Lower leg skin (tissue), 4 donors: Measurements from ENCODE around the gene ATAD3A. TPM values are rescaled to one million over a fixed set of nuclear protein-coding genes. Genes with fewer than 3 reads are reported as not detected.

Experiments
- DNase-seq, 2 donors: peaks; one replicate each; pipeline ENCODE4 v3.0.0-alpha.2; 2019; ENCODE audit warnings: low spot score in 2 of 2
- H3K4me3 ChIP-seq: fragments of 200-600 bp; sonication (generic); 2 replicates; pipeline ENCODE4 v1.5.1; 2017; ENCODE audit warnings: mild to moderate bottlenecking, low read depth; ENCODE audit not compliant: poor library complexity, severe bottlenecking
- POLR2A ChIP-seq, 2 donors: fragments of 450-650 bp; IDR thresholded peaks; one replicate each; pipeline ENCODE4 v1.6.1; 2016 to 2017; ENCODE audit warnings: antibody characterized with exemption in 2 of 2, mild to moderate bottlenecking in 1 of 2, moderate library complexity in 1 of 2
- WGBS, 2 donors: methylation state at CpG; one replicate each; pipeline ENCODE4 v1.1.5; 2018; 5-methylcytosine and 5-hydroxymethylcytosine counted together
- intact Hi-C: fragments of 100-400 bp; cut with DNase I; formaldehyde crosslinking; loops from one replicate; pipeline ENCODE4 v1.15.0; 2023; ENCODE audit warnings: low total_unique reads
- total RNA-seq, 4 donors: library from RNA; depleted of rRNA; stranded (reverse); fragments of >200 nt; gene quantifications; one replicate each; pipeline ENCODE4 v1.1.0, GENCODE V29; 2016
- TF ChIP-seq, protein P1 (sequence below), 3 donors: fragments of 450-650 bp; IDR thresholded peaks; one replicate each; pipeline ENCODE4 v1.5.1; 2016; ENCODE audit warnings: antibody characterized with exemption in 3 of 3, mild to moderate bottlenecking in 3 of 3, moderate library complexity in 2 of 3

ATAD3A gene
- total RNA-seq, 4 donors from 2014 or later = 23.2 to 33.3 (median 26.9) TPM

DNA sequence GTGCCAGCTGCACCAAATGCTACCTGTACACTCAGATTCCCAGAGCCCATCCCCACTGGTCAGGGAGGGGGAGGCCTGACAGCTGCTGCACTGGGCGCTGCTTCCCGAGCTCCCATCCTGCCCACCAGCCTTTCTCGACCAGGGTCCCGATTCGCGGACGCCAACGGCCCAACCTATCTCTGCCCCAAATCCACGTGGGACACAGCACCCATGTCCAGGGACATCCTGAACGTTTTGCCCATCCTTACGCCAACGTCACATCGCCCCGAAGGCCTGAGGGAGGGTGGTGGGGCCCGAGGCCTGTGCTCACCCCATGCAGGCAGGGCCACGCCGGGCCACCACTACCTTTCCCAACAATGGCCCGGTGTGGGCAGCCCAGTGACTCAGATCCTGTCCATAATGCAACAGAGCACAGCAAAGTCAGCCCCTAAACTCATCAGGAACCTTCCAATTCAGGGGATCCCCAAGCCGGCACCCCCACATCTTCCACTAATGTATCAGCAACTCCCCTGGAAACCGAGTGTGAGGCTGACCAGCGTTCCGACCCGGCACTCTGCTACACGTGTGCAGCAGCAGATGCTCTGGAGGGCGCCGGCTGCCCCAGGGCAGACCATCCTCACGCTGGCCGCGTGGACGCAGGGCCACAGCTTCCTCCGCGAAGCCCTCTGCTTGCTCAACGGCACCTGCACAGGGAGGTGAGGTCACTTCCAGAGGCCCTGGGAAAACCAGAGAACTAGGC, 39.7 kb downstream of the ATAD3A start:
- no peak for TF ChIP-seq POLR2A (IDR thresholded peaks at IDR 0.05)
- TF ChIP-seq, protein P1, sequence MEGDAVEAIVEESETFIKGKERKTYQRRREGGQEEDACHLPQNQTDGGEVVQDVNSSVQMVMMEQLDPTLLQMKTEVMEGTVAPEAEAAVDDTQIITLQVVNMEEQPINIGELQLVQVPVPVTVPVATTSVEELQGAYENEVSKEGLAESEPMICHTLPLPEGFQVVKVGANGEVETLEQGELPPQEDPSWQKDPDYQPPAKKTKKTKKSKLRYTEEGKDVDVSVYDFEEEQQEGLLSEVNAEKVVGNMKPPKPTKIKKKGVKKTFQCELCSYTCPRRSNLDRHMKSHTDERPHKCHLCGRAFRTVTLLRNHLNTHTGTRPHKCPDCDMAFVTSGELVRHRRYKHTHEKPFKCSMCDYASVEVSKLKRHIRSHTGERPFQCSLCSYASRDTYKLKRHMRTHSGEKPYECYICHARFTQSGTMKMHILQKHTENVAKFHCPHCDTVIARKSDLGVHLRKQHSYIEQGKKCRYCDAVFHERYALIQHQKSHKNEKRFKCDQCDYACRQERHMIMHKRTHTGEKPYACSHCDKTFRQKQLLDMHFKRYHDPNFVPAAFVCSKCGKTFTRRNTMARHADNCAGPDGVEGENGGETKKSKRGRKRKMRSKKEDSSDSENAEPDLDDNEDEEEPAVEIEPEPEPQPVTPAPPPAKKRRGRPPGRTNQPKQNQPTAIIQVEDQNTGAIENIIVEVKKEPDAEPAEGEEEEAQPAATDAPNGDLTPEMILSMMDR (IDR thresholded peaks at IDR 0.05) = no peak
- no peak overlapping the region for H3K4me3 ChIP-seq
- no peak for DNase-seq
- intact Hi-C loops = no loop called here
- WGBS, 2 donors = 85 to 87% methylated on average over 33 of the region's 33 CpGs

GRCh38 chr1:1552263-1552639, 40.3 kb downstream of the ATAD3A start:
- no peak for DNase-seq
- no peak overlapping the region for H3K4me3 ChIP-seq
- intact Hi-C loops = no loop called here
- WGBS, 2 donors = 85 to 88% methylated on average over 10 of the region's 10 CpGs
- TF ChIP-seq, protein P1 (IDR thresholded peaks at IDR 0.05) = no peak
- TF ChIP-seq POLR2A (IDR thresholded peaks at IDR 0.05) = no peak

DNA sequence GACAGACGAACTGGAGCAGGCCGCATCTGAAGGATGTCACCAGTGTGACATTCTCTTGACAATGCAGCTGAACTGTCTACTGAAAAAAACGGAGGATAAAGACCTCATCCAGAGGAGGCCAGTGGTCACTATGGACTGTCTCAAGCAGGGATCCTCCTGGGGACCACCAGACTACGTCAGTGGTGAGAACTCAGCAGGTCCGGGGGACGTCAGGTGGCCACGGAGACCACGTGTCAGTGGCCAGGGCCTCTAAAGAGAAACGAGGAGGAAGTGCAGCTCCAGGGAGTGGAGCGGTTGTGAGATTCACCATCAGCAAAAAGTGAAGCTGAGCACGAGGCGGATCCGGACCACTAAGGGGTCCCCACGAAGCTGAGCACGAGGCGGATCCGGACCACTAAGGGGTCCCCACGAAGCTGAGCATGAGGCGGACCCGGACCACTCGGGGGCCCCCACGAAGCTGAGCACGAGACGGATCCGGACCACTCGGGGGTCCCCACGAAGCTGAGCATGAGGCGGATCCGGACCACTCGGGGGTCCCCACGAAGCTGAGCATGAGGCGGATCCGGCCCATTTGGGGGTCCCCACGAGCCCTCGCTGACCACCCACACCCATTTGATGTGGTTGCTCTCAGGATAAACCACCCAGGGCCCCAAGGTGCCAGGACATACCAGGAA, 42.0 kb downstream of the ATAD3A start:
- no peak for TF ChIP-seq POLR2A (IDR thresholded peaks at IDR 0.05)
- TF ChIP-seq, protein P1 (IDR thresholded peaks at IDR 0.05) = no peak
- DNase-seq = no peak
- H3K4me3 ChIP-seq = no peak overlapping the region
- 88 to 90% methylated on average over 35 of the region's 35 CpGs for WGBS, 2 donors
- intact Hi-C loops = no loop called here

DNA sequence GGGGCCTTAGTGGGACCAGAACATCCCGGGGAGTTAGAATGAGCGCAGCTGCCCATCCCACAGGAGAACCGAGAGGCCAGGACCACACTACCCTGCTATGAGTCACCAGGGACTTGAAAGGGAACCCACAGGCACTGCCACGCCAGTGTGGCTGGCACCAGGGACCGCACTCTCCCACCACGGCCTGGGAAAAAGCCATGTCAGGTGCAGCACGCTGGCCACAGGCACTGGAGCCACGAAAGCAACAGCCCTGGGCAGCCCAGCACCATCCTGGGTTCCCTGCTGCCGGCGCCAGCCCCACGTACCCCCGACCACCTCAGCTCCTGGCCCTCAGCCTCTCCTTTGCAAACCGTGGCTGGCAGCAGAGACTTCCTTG, 42.6 kb downstream of the ATAD3A start:
- no peak for TF ChIP-seq POLR2A (IDR thresholded peaks at IDR 0.05)
- TF ChIP-seq, protein P1 (IDR thresholded peaks at IDR 0.05) = no peak
- DNase-seq = no peak
- 71 to 79% methylated on average over 12 to 13 of the region's 13 CpGs for WGBS, 2 donors
- no peak overlapping the region for H3K4me3 ChIP-seq
- intact Hi-C loops = no loop called here

DNA sequence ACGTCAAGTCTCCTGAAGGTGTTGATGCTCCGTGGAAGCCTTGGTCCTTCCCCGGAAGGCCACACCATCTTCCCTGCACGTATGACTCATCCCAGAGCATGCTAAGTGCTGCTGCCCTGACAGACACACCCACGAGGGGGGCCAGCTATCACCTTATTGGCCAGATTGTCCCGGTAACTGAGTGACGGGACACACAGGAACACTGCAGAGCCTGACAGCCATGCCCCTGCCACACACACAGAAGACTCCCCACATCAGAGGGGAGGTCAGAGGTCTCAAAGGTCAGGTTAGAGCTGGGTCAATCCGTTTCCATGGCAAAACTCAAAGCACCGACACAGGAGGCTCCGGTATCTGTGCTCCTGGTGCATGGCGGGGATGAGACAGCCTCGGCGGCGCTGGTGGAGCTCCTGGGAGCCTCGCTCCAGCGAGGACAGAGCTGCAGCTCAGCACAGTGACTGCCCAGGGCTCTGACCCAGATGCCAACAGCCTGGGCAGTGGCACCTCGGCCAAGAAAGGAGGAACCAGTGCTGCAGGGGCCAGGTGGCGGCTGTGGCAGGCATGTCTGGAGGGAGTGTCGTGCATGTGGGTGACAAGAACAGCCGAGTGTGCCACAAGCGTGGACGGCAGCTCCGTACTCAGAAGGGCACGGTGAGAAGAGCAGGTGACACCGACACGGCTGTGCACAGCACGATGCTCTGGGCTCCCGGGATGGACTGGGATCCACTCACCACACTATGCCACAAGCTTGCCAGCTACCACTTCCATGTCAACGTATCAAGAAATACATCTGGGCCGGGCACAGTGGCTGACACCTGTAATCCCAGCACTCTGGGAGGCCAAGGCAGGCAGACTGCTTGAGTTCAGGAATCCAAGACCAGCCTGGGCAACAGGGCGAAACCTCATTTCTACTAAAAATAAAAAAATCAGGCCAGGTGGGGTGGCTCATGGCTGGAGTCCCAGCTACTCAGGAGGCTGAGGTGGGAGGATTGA, 43.3 kb downstream of the ATAD3A start:
- 65 to 69% methylated on average over 29 to 31 of the region's 31 CpGs for WGBS, 2 donors

More for the DNA sequence above, 43.3 kb downstream of the ATAD3A start:
- DNase-seq = no peak
- intact Hi-C loops = no loop called here
- H3K4me3 ChIP-seq = no peak overlapping the region
- TF ChIP-seq POLR2A (IDR thresholded peaks at IDR 0.05) = no peak
- TF ChIP-seq, protein P1 (IDR thresholded peaks at IDR 0.05) = no peak
